ENCODE data around the gene VSX2. TPM values are rescaled to one million over a fixed set of nuclear protein-coding genes. Genes with fewer than 3 reads are reported as not detected.
A peak's percentile ranks its signal among the peaks of the same experiment; 100 is the strongest.

The VSX2 gene
- total and polyA plus RNA-seq, 2 of the 13 experiments (the other 11 are each of a cell fraction or from before 2014, with no cell fraction given), result 0.05 TPM; not detected in 1

GRCh38 chr14:74302634-74303569, 63.7 kb downstream of the VSX2 start, which contains the start of gene ABCD4 (continued):
- peak; percentile 22; the same call in 1 of the 2 replicates for TF ChIP-seq NCOA2 (CRISPR knock-in tag; IDR thresholded peaks at IDR 0.05)
- TF ChIP-seq PBX2 (CRISPR knock-in tag; IDR thresholded peaks at IDR 0.05), result no peak
- TF ChIP-seq ZNF530 (CRISPR knock-in tag; IDR thresholded peaks at IDR 0.05; ENCODE audit: low read depth), result no peak
- TF ChIP-seq ZEB1 (IDR thresholded peaks at IDR 0.05; ENCODE audit: insufficient replicate concordance, low read depth), result no peak
- peak; percentile 64 for TF ChIP-seq HNF4A (CRISPR knock-in tag; IDR thresholded peaks at IDR 0.05)
- peak; percentile 86; the same call in 1 of the 2 replicates for TF ChIP-seq ZNF230 (CRISPR knock-in tag; IDR thresholded peaks at IDR 0.05)
- peak; percentile 82; the same call in 1 of the 2 replicates for TF ChIP-seq ZFP41 (CRISPR knock-in tag; IDR thresholded peaks at IDR 0.05; ENCODE audit: borderline replicate concordance)
- TF ChIP-seq NFIC (IDR thresholded peaks at IDR 0.05; ENCODE audit: low read length), result no peak
- peak; percentile 90 for TF ChIP-seq ELF1 (CRISPR knock-in tag; IDR thresholded peaks at IDR 0.05)
- no peak for TF ChIP-seq ZBTB46 (CRISPR knock-in tag; IDR thresholded peaks at IDR 0.05; ENCODE audit: borderline replicate concordance)
- peak; percentile 33; the same call in 1 of the 2 replicates for TF ChIP-seq ZFP37 (CRISPR knock-in tag; IDR thresholded peaks at IDR 0.05; ENCODE audit: borderline replicate concordance)
- no peak for TF ChIP-seq LRRFIP1 (CRISPR knock-in tag; conservative IDR thresholded peaks at IDR 0.05)
- TF ChIP-seq MIER3 (CRISPR knock-in tag; IDR thresholded peaks at IDR 0.05; ENCODE audit: borderline replicate concordance), result no peak; the same call in 1 of the 2 replicates
- TF ChIP-seq ZNF280D (CRISPR knock-in tag; IDR thresholded peaks at IDR 0.05), result peak; percentile 78; the same call in 1 of the 2 replicates
- no peak for TF ChIP-seq ZNF513 (CRISPR knock-in tag; conservative IDR thresholded peaks at IDR 0.05)
- no peak for TF ChIP-seq ZFP82 (CRISPR knock-in tag; IDR thresholded peaks at IDR 0.05; ENCODE audit: borderline replicate concordance)
- TF ChIP-seq DPF2 (CRISPR knock-in tag; IDR thresholded peaks at IDR 0.05; ENCODE audit: borderline replicate concordance, low read depth), result no peak
- no peak for TF ChIP-seq CBX5 (CRISPR knock-in tag; IDR thresholded peaks at IDR 0.05; ENCODE audit: borderline replicate concordance)

All from HepG2 (cell line).